Progenitor cell of endocrine pancreas (in vitro differentiated cells): Measurements from ENCODE around the gene DNER. TPM values are rescaled to one million over a fixed set of nuclear protein-coding genes. Genes with fewer than 3 reads are reported as not detected.

ENCODE experiments used
- DNase-seq: peaks from one replicate; pipeline ENCODE4 v3.0.0; 2021; ENCODE audit warnings: low spot score; ENCODE audit not compliant: unreplicated experiment
- H3K27ac Mint-ChIP-seq: 2 replicates; pipeline ENCODE4 v1.8.0; 2021; ENCODE audit warnings: mild to moderate bottlenecking, moderate library complexity, mixed read lengths
- H3K27me3 Mint-ChIP-seq: 2 replicates; pipeline ENCODE4 v1.8.0; 2021; ENCODE audit warnings: mixed read lengths
- H3K36me3 Mint-ChIP-seq: 2 replicates; pipeline ENCODE4 v1.8.0; 2022; ENCODE audit warnings: mixed read lengths; ENCODE audit not compliant: insufficient read depth
- H3K4me1 Mint-ChIP-seq: 2 replicates; pipeline ENCODE4 v1.8.0; 2021; ENCODE audit warnings: low read depth, mixed read lengths
- H3K4me3 Mint-ChIP-seq: 2 replicates; pipeline ENCODE4 v1.8.0; 2021; ENCODE audit warnings: low read depth, mild to moderate bottlenecking, moderate library complexity, mixed read lengths
- H3K9me3 Mint-ChIP-seq: 2 replicates; pipeline ENCODE4 v1.8.0; 2021; ENCODE audit warnings: low read depth, mixed read lengths
- CTCF ChIP-seq: fragments of 200-600 bp; sonication (generic); IDR thresholded peaks from one replicate; pipeline ENCODE4 v1.5.0; 2021; ENCODE audit warnings: antibody characterized with exemption, mild to moderate bottlenecking; ENCODE audit not compliant: unreplicated experiment
- total RNA-seq: library from RNA; stranded (reverse); gene quantifications from 2 replicates; pipeline ENCODE4 v1.2.1, GENCODE V29; 2021

Gene DNER
- total RNA-seq, 1 donor from 2014 or later, result 0.91 TPM

GRCh38 chr2:229454934-229455631, 259.3 kb downstream of the DNER start:
- no peak for DNase-seq
- Mint-ChIP-seq H3K9me3 (no peaks in the 10 kb centered on the region), H3K4me1 (no peaks in the 10 kb centered on the region), H3K27me3 (no peaks in the 10 kb centered on the region), H3K36me3 (no peaks in the 10 kb centered on the region), H3K27ac (no peak overlapping the region), H3K4me3 (no peak overlapping the region)
- no peak for TF ChIP-seq CTCF

GRCh38 chr2:229453230-229453629, 261.1 kb downstream of the DNER start:
- no peak for DNase-seq
- H3K36me3 Mint-ChIP-seq, result no peaks in the 10 kb centered on the region
- H3K27me3 Mint-ChIP-seq, result no peaks in the 10 kb centered on the region
- H3K27ac Mint-ChIP-seq, result no peak overlapping the region
- TF ChIP-seq CTCF, result no peak
- H3K4me3 Mint-ChIP-seq, result no peak overlapping the region
- no peaks in the 10 kb centered on the region for H3K9me3 Mint-ChIP-seq
- no peaks in the 10 kb centered on the region for H3K4me1 Mint-ChIP-seq

GRCh38 chr2:229451852-229452251, 262.5 kb downstream of the DNER start:
- H3K4me1 Mint-ChIP-seq, result no peaks in the 10 kb centered on the region
- no peak for TF ChIP-seq CTCF
- no peak for DNase-seq
- no peak overlapping the region for H3K27ac Mint-ChIP-seq
- no peak overlapping the region for H3K4me3 Mint-ChIP-seq
- no peaks in the 10 kb centered on the region for H3K9me3 Mint-ChIP-seq
- H3K27me3 Mint-ChIP-seq, result no peaks in the 10 kb centered on the region
- no peaks in the 10 kb centered on the region for H3K36me3 Mint-ChIP-seq

- no peak overlapping the region for H3K27ac Mint-ChIP-seq
- H3K4me1 Mint-ChIP-seq, result peaks cover 1% of the 10 kb centered on the region
- H3K9me3 Mint-ChIP-seq, result no peaks in the 10 kb centered on the region
- H3K36me3 Mint-ChIP-seq, result no peaks in the 10 kb centered on the region
- TF ChIP-seq CTCF, result no peak
- no peak for DNase-seq
- no peak overlapping the region for H3K4me3 Mint-ChIP-seq
- peaks cover 2% of the 10 kb centered on the region for H3K27me3 Mint-ChIP-seq
Measured at GRCh38 chr2:229447227-229447626, 267.1 kb downstream of the DNER start.

GRCh38 chr2:229446350-229446749, 268.0 kb downstream of the DNER start:
- no peaks in the 10 kb centered on the region for H3K36me3 Mint-ChIP-seq
- H3K27me3 Mint-ChIP-seq, result peaks cover 2% of the 10 kb centered on the region
- no peak for DNase-seq
- no peak overlapping the region for H3K4me3 Mint-ChIP-seq
- H3K9me3 Mint-ChIP-seq, result no peaks in the 10 kb centered on the region
- no peak overlapping the region for H3K27ac Mint-ChIP-seq
- H3K4me1 Mint-ChIP-seq, result peaks cover 1% of the 10 kb centered on the region
- no peak for TF ChIP-seq CTCF
